Measurements from ENCODE around the gene COL4A2.

GRCh38 chr13:110413676-110414040 lies 106.6 kb downstream of the COL4A2 start:
- no peak for TF ChIP-seq CTCF (IDR thresholded peaks at IDR 0.05)
- no peak for TF ChIP-seq POLR2AphosphoS5 (IDR thresholded peaks at IDR 0.05)

Measured in esophagus muscularis mucosa (tissue), 3 donors.